ENCODE measurements around the gene SLC38A9. TPM values are rescaled to one million over a fixed set of nuclear protein-coding genes. Genes with fewer than 3 reads are reported as not detected.

The SLC38A9 gene
- total RNA-seq, 3 donors from 2014 or later = 20.2 to 28.1 (median 20.6) TPM

GRCh38 chr5:55620766-55621160 is 91.4 kb downstream of the SLC38A9 start:
- intact Hi-C loops (cut with DNase I, micrococcal nuclease) = no loop called here
- DNase-seq (no peak), ATAC-seq (no peak)
- no peaks in the 10 kb centered on the region for H3K9me3 ChIP-seq
- TF ChIP-seq CTCF (IDR thresholded peaks at IDR 0.05) = no peak
- no peak overlapping the region for H3K4me3 ChIP-seq
- no peaks in the 10 kb centered on the region for H3K36me3 ChIP-seq (ENCODE audit: low read depth)
- H3K4me1 ChIP-seq (ENCODE audit: low read depth) = no peaks in the 10 kb centered on the region

GRCh38 chr5:55620009-55620765 is 91.9 kb downstream of the SLC38A9 start:
- no peaks in the 10 kb centered on the region for H3K36me3 ChIP-seq (ENCODE audit: low read depth)
- no peak for ATAC-seq
- intact Hi-C loops (cut with DNase I, micrococcal nuclease) = no loop called here
- DNase-seq = no peak
- H3K4me1 ChIP-seq (ENCODE audit: low read depth) = no peaks in the 10 kb centered on the region
- no peak overlapping the region for H3K4me3 ChIP-seq
- TF ChIP-seq CTCF (IDR thresholded peaks at IDR 0.05) = no peak
- no peaks in the 10 kb centered on the region for H3K9me3 ChIP-seq

GRCh38 chr5:55618318-55618717 is 93.8 kb downstream of the SLC38A9 start:
- intact Hi-C loops (cut with DNase I, micrococcal nuclease) = no loop called here
- H3K4me3 ChIP-seq = no peak overlapping the region
- no peak for ATAC-seq

GRCh38 chr5:55613112-55613868 is 98.8 kb downstream of the SLC38A9 start:
- H3K9me3 ChIP-seq = no peaks in the 10 kb centered on the region
- H3K36me3 ChIP-seq (ENCODE audit: low read depth) = no peaks in the 10 kb centered on the region
- ATAC-seq (no peak), DNase-seq (no peak)
- no peak overlapping the region for H3K4me3 ChIP-seq
- intact Hi-C loops (cut with DNase I, micrococcal nuclease) = no loop called here
- peaks cover 1% of the 10 kb centered on the region for H3K4me1 ChIP-seq (ENCODE audit: low read depth)
- TF ChIP-seq CTCF (IDR thresholded peaks at IDR 0.05) = no peak

More at GRCh38 chr5:55618318-55618717, 93.8 kb downstream of the SLC38A9 start:
- DNase-seq = no peak
- Histone ChIP-seq H3K4me1 (ENCODE audit: low read depth) (no peaks in the 10 kb centered on the region), H3K9me3 (no peaks in the 10 kb centered on the region), H3K36me3 (ENCODE audit: low read depth) (no peaks in the 10 kb centered on the region)
- TF ChIP-seq CTCF (IDR thresholded peaks at IDR 0.05) = no peak

GRCh38 chr5:55610542-55610941 is 101.6 kb downstream of the SLC38A9 start:
- no peaks in the 10 kb centered on the region for H3K9me3 ChIP-seq
- ATAC-seq (no peak), DNase-seq (no peak)
- no peaks in the 10 kb centered on the region for H3K36me3 ChIP-seq (ENCODE audit: low read depth)
- peaks cover 6% of the 10 kb centered on the region for H3K4me1 ChIP-seq (ENCODE audit: low read depth)
- no peak overlapping the region for H3K4me3 ChIP-seq
- intact Hi-C loops (cut with DNase I, micrococcal nuclease) = no loop called here
- TF ChIP-seq CTCF (IDR thresholded peaks at IDR 0.05) = no peak
